B cell (primary cell): Measurements from ENCODE around the gene C2CD3. TPM values are rescaled to one million over a fixed set of nuclear protein-coding genes. Genes with fewer than 3 reads are reported as not detected.

Experiments
- ATAC-seq: fragments of 200-7000 bp; cut with Tn5 transposase; one replicate; pipeline ENCODE4 v1.10.0; 2021; ENCODE audit warnings: low read depth, mild to moderate bottlenecking, moderate number of reproducible peaks, moderate library complexity
- CTCF ChIA-PET: fragments of 350-600 bp; sonication (Branson Sonifier 250); formaldehyde crosslinking; loops from one replicate; lab custom pipeline; 2021; ENCODE audit warnings: antibody characterized with exemption, inconsistent platforms; lab: Charles Lee
- POLR2A ChIA-PET: fragments of 350-600 bp; sonication (Branson Sonifier 250); formaldehyde crosslinking; loops from one replicate; lab custom pipeline; 2021; ENCODE audit warnings: antibody characterized with exemption; lab: Charles Lee
- DNase-seq: peaks from one replicate; pipeline ENCODE4 v3.0.0; 2013
- H2AFZ ChIP-seq: 2 replicates; pipeline ENCODE4 v1.6.1; 2012; ENCODE audit warnings: mild to moderate bottlenecking, low read depth, low read length; ENCODE audit not compliant: insufficient read depth, poor library complexity, severe bottlenecking
- H3K27ac ChIP-seq, 2 donors: 1 replicate in 1 of 2; 2 replicates in 1 of 2; pipeline ENCODE4 v1.5.1; 2012 to 2013; ENCODE audit warnings: low read length in 2 of 2, mild to moderate bottlenecking in 2 of 2, moderate library complexity in 1 of 2
- H3K27me3 ChIP-seq, 4 experiments: fragments of 200-600 bp in 1 of 4; sonication (generic) in 1 of 4; replicated peaks in 1 of 4; 1 replicate in 2 of 4; 2 replicates in 2 of 4; pipeline versions ENCODE4 v1.6.1 to v1.7.0; 2013 to 2016; ENCODE audit warnings: low read length in 3 of 4, mild to moderate bottlenecking in 2 of 4, mixed read lengths in 1 of 4, moderate library complexity in 1 of 4; ENCODE audit not compliant: insufficient read depth in 4 of 4, control insufficient read depth in 3 of 4; ENCODE audit errors: control extremely low read depth in 1 of 4
- H3K36me3 ChIP-seq, 2 experiments: replicated peaks in 1 of 2; 1 replicate in 1 of 2; 2 replicates in 1 of 2; pipeline versions ENCODE4 v1.6.1 to v1.7.1; 2013; ENCODE audit warnings: low read length in 1 of 2; ENCODE audit not compliant: insufficient read depth in 2 of 2, control insufficient read depth in 1 of 2; ENCODE audit errors: control extremely low read depth in 1 of 2, extremely low read depth in 1 of 2
- H3K4me1 ChIP-seq, 2 donors: fragments of 200-600 bp in 1 of 2; sonication (generic) in 1 of 2; 1 replicate in 1 of 2; 2 replicates in 1 of 2; pipeline versions ENCODE4 v1.5.1 to v1.6.1; 2013 to 2017; ENCODE audit warnings: low read length in 2 of 2; ENCODE audit not compliant: control insufficient read depth in 2 of 2, insufficient read depth in 2 of 2
- H3K4me2 ChIP-seq: replicated peaks from 2 replicates; pipeline ENCODE3; 2012; ENCODE audit warnings: mild to moderate bottlenecking, low read depth, low read length; ENCODE audit not compliant: poor library complexity, severe bottlenecking
- H3K4me3 ChIP-seq, 5 experiments: fragments of 200-600 bp in 1 of 5; sonication (generic) in 1 of 5; 1 replicate in 3 of 5; 2 replicates in 2 of 5; pipeline versions ENCODE4 v1.5.1 to v1.7.0; 2011 to 2016; ENCODE audit warnings: low read length in 4 of 5, mild to moderate bottlenecking in 4 of 5, low read depth in 2 of 5, control low read depth in 1 of 5, moderate library complexity in 1 of 5; ENCODE audit not compliant: insufficient read depth in 1 of 5; ENCODE audit errors: control extremely low read depth in 1 of 5, extremely low read depth in 1 of 5
- H3K79me2 ChIP-seq: fragments of 200-600 bp; sonication (generic); one replicate; pipeline ENCODE4 v1.6.0; 2016; ENCODE audit warnings: low read length; ENCODE audit not compliant: control insufficient read depth, insufficient read depth
- H3K9ac ChIP-seq: fragments of 200-600 bp; sonication (generic); 2 replicates; pipeline ENCODE4 v1.6.1; 2017; ENCODE audit warnings: mild to moderate bottlenecking, low read length, moderate library complexity
- H3K9me3 ChIP-seq, 3 donors: one replicate each; pipeline versions ENCODE4 v1.6.1 to v1.7.1; 2013; ENCODE audit warnings: low read length in 2 of 3; ENCODE audit not compliant: control insufficient read depth in 2 of 3, insufficient read depth in 1 of 3; ENCODE audit errors: control extremely low read depth in 1 of 3
- H4K20me1 ChIP-seq: 2 replicates; pipeline ENCODE4 v1.6.0; 2012; ENCODE audit warnings: mild to moderate bottlenecking, low read length; ENCODE audit not compliant: insufficient read depth, control insufficient read depth, poor library complexity, severe bottlenecking
- H3K27ac Mint-ChIP-seq: one replicate; pipeline ENCODE4 v1.8.0; 2021; ENCODE audit warnings: mixed read lengths
- H3K27me3 Mint-ChIP-seq: one replicate; pipeline ENCODE4 v1.8.0; 2021; ENCODE audit warnings: mixed read lengths
- H3K4me1 Mint-ChIP-seq: one replicate; pipeline ENCODE4 v1.8.0; 2021; ENCODE audit warnings: mixed read lengths
- H3K4me3 Mint-ChIP-seq: one replicate; pipeline ENCODE4 v1.8.0; 2021; ENCODE audit warnings: mixed read lengths
- H3K9me3 Mint-ChIP-seq: one replicate; pipeline ENCODE4 v1.8.0; 2022; ENCODE audit warnings: mixed read lengths; ENCODE audit not compliant: insufficient read depth
- EZH2 ChIP-seq: IDR thresholded peaks from 2 replicates; pipeline ENCODE4 v1.6.1; 2012; ENCODE audit warnings: borderline replicate concordance, low read depth, mild to moderate bottlenecking, moderate library complexity, low read length; ENCODE audit not compliant: insufficient read depth, poor library complexity, severe bottlenecking
- WGBS: methylation state at CpG from one replicate; pipeline ENCODE4 v1.1.5; 2013; ENCODE audit warnings: missing lambda C conversion rate; ENCODE audit not compliant: insufficient coverage; 5-methylcytosine and 5-hydroxymethylcytosine counted together
- intact Hi-C: fragments of 100-400 bp; cut with micrococcal nuclease; formaldehyde crosslinking; loops from one replicate; pipeline ENCODE4 v1.10.0; 2022
- polyA plus RNA-seq: library from polyadenylated mRNA; depleted of rRNA; stranded (reverse); fragments of >200 nt; gene quantifications from 2 replicates; pipeline ENCODE4 v1.2.3, GENCODE V29; 2012
- total RNA-seq, 2 donors: library from RNA; stranded (reverse); fragments of 120-200 nt in 1 of 2; gene quantifications; 1 replicate in 1 of 2; 2 replicates in 1 of 2; pipeline versions ENCODE4 v1.2.3 to v1.2.4, GENCODE V29; 2013 to 2022
- TF ChIP-seq, protein P1 (sequence below): fragments of 200-600 bp; IDR thresholded peaks from one replicate; pipeline ENCODE4 v1.8.0; 2022; ENCODE audit warnings: antibody characterized with exemption, mild to moderate bottlenecking

The C2CD3 gene
- total and polyA plus RNA-seq, 2 donors (not counting 1 experiment from before 2014, with no cell fraction given): 19.8 to 69.0 TPM

DNA sequence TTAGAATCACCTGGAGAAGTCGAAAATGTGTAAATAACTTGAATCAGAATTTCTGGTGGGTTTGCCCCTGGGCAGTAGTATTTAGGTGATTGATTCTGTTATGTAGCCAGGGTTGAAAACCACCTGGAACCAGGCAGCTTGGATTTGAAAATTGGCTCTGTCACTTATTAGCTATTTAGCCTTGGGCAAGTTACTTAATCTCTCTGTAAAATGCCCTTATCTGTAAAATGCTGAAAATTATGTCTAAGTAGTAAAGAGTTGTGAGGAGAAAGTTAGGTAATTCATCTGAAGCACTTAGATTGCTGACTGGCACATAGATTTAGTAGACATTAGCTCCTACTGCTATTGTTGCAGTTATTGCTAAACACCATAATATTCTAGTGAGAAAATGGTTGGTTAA is 49.6 kb upstream of the C2CD3 start:
- no peaks in the 10 kb centered on the region for H3K27me3 Mint-ChIP-seq
- POLR2A ChIA-PET: no interaction called here

DNA sequence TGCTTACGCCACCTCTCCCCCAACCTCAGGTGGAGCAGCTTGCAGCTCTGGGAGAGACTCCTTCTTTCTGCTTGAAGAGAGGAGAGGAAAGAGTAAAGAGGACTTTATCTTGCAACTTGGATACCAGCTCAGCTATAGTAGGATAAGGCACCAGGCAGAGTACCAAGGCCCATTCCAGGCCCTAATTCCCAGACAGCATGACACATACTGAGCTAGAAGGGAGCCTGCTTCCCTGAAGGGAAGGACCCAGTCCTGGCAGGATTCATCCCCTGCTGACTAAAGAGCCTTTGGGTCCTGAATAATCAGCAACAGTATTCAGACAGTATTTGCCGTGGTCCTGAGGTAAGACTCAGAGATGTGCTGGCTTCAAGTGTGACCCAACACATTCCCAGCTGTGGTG is 41.7 kb upstream of the C2CD3 start:
- ATAC-seq: no peak
- no peaks in the 10 kb centered on the region for H3K27me3 ChIP-seq
- no peak overlapping the region for H3K4me3 Mint-ChIP-seq
- H3K4me2 ChIP-seq: no peak overlapping the region
- H3K4me3 ChIP-seq: no peak overlapping the region
- intact Hi-C loops: no loop called here
- H3K27ac ChIP-seq: no peak overlapping the region
- TF ChIP-seq, protein P1, sequence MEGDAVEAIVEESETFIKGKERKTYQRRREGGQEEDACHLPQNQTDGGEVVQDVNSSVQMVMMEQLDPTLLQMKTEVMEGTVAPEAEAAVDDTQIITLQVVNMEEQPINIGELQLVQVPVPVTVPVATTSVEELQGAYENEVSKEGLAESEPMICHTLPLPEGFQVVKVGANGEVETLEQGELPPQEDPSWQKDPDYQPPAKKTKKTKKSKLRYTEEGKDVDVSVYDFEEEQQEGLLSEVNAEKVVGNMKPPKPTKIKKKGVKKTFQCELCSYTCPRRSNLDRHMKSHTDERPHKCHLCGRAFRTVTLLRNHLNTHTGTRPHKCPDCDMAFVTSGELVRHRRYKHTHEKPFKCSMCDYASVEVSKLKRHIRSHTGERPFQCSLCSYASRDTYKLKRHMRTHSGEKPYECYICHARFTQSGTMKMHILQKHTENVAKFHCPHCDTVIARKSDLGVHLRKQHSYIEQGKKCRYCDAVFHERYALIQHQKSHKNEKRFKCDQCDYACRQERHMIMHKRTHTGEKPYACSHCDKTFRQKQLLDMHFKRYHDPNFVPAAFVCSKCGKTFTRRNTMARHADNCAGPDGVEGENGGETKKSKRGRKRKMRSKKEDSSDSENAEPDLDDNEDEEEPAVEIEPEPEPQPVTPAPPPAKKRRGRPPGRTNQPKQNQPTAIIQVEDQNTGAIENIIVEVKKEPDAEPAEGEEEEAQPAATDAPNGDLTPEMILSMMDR: no peak
- TF ChIP-seq EZH2: no peak
- H2AFZ ChIP-seq: no peak overlapping the region
- H3K4me1 ChIP-seq: no peaks in the 10 kb centered on the region
- peaks cover 5% of the 10 kb centered on the region for H3K9me3 Mint-ChIP-seq
- H4K20me1 ChIP-seq: no peaks in the 10 kb centered on the region
- no peaks in the 10 kb centered on the region for H3K4me1 Mint-ChIP-seq
- no peak overlapping the region for H3K27ac Mint-ChIP-seq
- H3K79me2 ChIP-seq: no peaks in the 10 kb centered on the region
- no peak for DNase-seq
- H3K9me3 ChIP-seq: peaks cover 0 to 12% (median 0%) of the 10 kb centered on the region in 3 donors
- CTCF ChIA-PET: no interaction called here
- WGBS: 100% methylated on average over 1 of the region's 2 CpGs
- POLR2A ChIA-PET: no interaction called here
- H3K36me3 ChIP-seq: no peaks in the 10 kb centered on the region
- H3K27me3 Mint-ChIP-seq: no peaks in the 10 kb centered on the region
- H3K9ac ChIP-seq: no peak overlapping the region

More for the DNA sequence above, 49.6 kb upstream of the C2CD3 start:
- H3K9me3 ChIP-seq: peaks cover 0 to 3% (median 0%) of the 10 kb centered on the region in 3 donors
- TF ChIP-seq, protein P1: no peak
- TF ChIP-seq EZH2: no peak
- H3K27ac ChIP-seq: no peak overlapping the region
- H3K4me1 ChIP-seq: no peaks in the 10 kb centered on the region
- intact Hi-C loops: no loop called here
- H4K20me1 ChIP-seq: no peaks in the 10 kb centered on the region
- H3K27me3 ChIP-seq: no peaks in the 10 kb centered on the region
- DNase-seq (no peak), ATAC-seq (no peak)
- 100% methylated on average over 1 of the region's 1 CpG for WGBS
- no peak overlapping the region for H3K4me2 ChIP-seq
- CTCF ChIA-PET: interaction anchor here (1.1 kb wide), 1 partner anchor 11 kb away, joined by 3 read pairs; no protein-coding TSS in a partner anchor
- no peaks in the 10 kb centered on the region for H3K79me2 ChIP-seq
- no peak overlapping the region for H2AFZ ChIP-seq
- Mint-ChIP-seq H3K27ac (no peak overlapping the region), H3K4me3 (no peak overlapping the region), H3K9me3 (peaks cover 3% of the 10 kb centered on the region), H3K4me1 (no peaks in the 10 kb centered on the region)
- no peak overlapping the region for H3K9ac ChIP-seq
- no peak overlapping the region for H3K4me3 ChIP-seq
- H3K36me3 ChIP-seq: peaks cover 0 to 1% of the 10 kb centered on the region in 2 experiments
